ENCODE results near the gene TPCN1. TPM values are rescaled to one million over a fixed set of nuclear protein-coding genes. Genes with fewer than 3 reads are reported as not detected.

The TPCN1 gene
- total RNA-seq, 3 donors from 2014 or later (not counting 1 experiment from before 2014, with no cell fraction given) = 7.2 to 21.4 (median 10.7) TPM

DNA sequence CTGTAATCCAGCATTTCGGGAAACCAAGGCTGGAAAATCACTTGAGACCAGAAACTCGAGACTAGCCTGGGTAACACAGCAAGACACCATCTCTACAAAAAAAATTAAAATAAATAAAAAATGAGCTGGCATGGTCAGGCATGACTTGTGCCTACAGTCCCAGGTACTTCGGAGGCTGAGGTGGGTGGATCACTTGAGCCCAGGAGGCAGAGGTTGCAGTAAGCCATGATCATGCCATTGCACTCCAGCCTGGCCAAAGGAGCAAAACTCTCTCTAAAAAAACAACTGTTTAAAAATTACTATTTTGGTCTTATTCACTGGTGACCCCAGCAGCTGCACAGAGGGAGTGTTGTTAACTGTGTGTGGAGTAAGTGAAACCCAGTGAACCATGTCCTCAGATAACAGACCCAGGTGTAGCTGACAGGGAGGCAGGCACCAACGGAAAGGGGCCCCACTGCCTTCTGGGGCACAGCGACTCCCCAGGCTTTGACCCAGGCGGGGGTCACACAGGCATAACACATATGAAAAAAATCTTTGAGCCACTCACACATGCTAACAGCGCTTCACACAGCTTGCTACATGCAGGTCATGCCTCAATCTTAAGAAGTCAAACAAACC is 48.1 kb upstream of the TPCN1 start:
- Mint-ChIP-seq H3K36me3 (peaks cover 19% of the 10 kb centered on the region), H3K4me3 (no peak overlapping the region), H3K9me3 (no peaks in the 10 kb centered on the region), H3K27ac (no peak overlapping the region), H3K4me1 (peaks cover 5 to 9% of the 10 kb centered on the region in 2 donors), H3K27me3 (ENCODE audit: low read depth in 2 of 2) (no peaks in the 10 kb centered on the region)
- ATAC-seq (no peak), DNase-seq (no peak)
- intact Hi-C loops (cut with micrococcal nuclease) = no loop called here
- Histone ChIP-seq H3K4me3 (ENCODE audit: low read length) (no peak overlapping the region), H3K27ac (ENCODE audit: low read length) (no peak overlapping the region), H3K36me3 (ENCODE audit: control insufficient read depth, insufficient read depth, low read length) (peaks cover 83% of the 10 kb centered on the region), H3K9me3 (ENCODE audit: control insufficient read depth, insufficient read depth, low read length) (no peaks in the 10 kb centered on the region), H3K4me1 (ENCODE audit: control insufficient read depth, insufficient read depth, low read length) (no peaks in the 10 kb centered on the region), H3K27me3 (ENCODE audit: control insufficient read depth, insufficient read depth, low read length) (no peaks in the 10 kb centered on the region)
- TF ChIP-seq, protein P1, sequence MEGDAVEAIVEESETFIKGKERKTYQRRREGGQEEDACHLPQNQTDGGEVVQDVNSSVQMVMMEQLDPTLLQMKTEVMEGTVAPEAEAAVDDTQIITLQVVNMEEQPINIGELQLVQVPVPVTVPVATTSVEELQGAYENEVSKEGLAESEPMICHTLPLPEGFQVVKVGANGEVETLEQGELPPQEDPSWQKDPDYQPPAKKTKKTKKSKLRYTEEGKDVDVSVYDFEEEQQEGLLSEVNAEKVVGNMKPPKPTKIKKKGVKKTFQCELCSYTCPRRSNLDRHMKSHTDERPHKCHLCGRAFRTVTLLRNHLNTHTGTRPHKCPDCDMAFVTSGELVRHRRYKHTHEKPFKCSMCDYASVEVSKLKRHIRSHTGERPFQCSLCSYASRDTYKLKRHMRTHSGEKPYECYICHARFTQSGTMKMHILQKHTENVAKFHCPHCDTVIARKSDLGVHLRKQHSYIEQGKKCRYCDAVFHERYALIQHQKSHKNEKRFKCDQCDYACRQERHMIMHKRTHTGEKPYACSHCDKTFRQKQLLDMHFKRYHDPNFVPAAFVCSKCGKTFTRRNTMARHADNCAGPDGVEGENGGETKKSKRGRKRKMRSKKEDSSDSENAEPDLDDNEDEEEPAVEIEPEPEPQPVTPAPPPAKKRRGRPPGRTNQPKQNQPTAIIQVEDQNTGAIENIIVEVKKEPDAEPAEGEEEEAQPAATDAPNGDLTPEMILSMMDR (IDR thresholded peaks at IDR 0.05) = no peak
- WGBS (ENCODE audit: insufficient coverage) = 81% methylated on average over 7 of the region's 7 CpGs

DNA sequence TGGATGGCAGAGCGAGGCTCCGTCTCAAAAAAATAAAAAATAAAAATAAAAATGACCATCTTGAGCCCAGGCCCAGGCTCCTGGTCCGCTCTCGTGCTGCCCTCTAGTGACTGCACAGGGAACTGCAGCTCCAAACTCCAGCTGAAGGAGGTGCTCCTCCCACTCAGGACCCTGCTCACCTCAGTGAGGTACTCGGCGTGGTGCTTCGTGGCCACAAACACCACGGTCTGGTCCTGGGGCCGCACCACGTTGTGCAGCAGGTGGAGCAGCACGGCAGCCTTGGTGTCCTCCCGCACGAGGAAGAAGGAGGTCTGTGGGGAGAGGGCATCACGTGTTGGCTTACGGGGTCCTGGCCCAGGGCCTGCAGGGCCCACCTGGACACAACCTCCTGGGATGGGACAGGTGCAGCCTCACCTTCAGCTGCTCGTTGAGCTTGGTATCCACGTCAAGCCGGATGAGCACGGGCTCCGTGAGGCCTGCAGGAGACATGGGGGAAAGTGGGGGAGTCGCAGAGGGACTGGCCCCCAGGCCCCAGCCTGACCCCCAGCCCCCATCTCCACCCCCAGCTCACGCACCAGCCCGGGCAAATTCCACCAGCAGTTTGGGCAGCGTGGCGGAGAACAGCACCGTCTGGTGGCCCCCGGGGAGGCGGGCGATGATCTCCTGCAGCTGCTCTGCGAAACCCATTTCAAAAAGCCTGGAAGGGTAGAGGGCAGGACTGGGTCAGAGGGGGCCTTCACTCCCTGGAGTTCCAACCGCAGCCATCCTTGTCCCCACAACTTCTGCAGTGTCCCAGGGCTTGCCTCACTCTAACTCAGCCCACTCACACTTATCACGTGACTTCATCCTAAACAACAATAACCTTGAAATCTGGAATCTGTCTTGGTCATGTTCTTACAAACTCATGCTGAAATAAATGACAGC is 46.5 kb upstream of the TPCN1 start:
- Mint-ChIP-seq H3K36me3 (peaks cover 19% of the 10 kb centered on the region), H3K4me1 (peaks cover 5 to 9% of the 10 kb centered on the region in 2 donors), H3K4me3 (no peak overlapping the region), H3K9me3 (no peaks in the 10 kb centered on the region), H3K27ac (peak overlapping the region; percentile 51 to 84), H3K27me3 (ENCODE audit: low read depth in 2 of 2) (no peaks in the 10 kb centered on the region)
- Histone ChIP-seq H3K27me3 (ENCODE audit: control insufficient read depth, insufficient read depth, low read length) (no peaks in the 10 kb centered on the region), H3K27ac (ENCODE audit: low read length) (no peak overlapping the region), H3K4me1 (ENCODE audit: control insufficient read depth, insufficient read depth, low read length) (no peaks in the 10 kb centered on the region), H3K36me3 (ENCODE audit: control insufficient read depth, insufficient read depth, low read length) (peaks cover 88% of the 10 kb centered on the region), H3K9me3 (ENCODE audit: control insufficient read depth, insufficient read depth, low read length) (no peaks in the 10 kb centered on the region), H3K4me3 (ENCODE audit: low read length) (no peak overlapping the region)
- peak; percentile 73 to 86 for DNase-seq
- WGBS (ENCODE audit: insufficient coverage) = 59% methylated on average over 31 of the region's 32 CpGs
- TF ChIP-seq, protein P1 (IDR thresholded peaks at IDR 0.05) = peak; percentile 97
- ATAC-seq = peak; percentile 84 to 98 (median 88)
- intact Hi-C loops (cut with micrococcal nuclease) = loop anchor here (1.0 kb wide), 1 partner anchor 126 kb away; no protein-coding TSS in a partner anchor

DNA sequence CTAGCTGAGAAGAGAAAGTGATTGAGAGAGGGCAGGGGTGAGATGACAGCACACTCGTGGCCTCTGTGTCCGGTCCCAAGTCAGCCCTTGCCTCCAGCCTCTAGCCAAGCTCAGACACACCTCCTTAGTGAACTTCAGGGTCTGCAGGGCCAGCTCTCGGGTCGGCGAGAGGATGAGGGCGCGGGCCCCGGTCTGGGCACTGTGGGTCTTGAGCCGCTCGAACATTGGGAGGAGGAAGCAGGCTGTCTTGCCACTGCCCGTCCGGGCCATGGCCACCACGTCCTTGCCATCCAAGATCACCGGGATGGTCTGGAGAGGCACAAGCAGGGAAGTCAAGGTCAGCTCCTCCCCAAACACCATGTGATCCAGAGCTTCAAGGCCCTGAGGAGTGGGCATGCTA is 42.2 kb upstream of the TPCN1 start:
- Mint-ChIP-seq H3K36me3 (no peaks in the 10 kb centered on the region), H3K27ac (no peak overlapping the region), H3K27me3 (ENCODE audit: low read depth in 2 of 2) (no peaks in the 10 kb centered on the region), H3K9me3 (no peaks in the 10 kb centered on the region), H3K4me3 (no peak overlapping the region), H3K4me1 (peaks cover 12 to 18% of the 10 kb centered on the region in 2 donors)
- intact Hi-C loops (cut with micrococcal nuclease) = no loop called here
- TF ChIP-seq, protein P1 (IDR thresholded peaks at IDR 0.05) = no peak
- Histone ChIP-seq H3K36me3 (ENCODE audit: control insufficient read depth, insufficient read depth, low read length) (peaks cover 60% of the 10 kb centered on the region), H3K27ac (ENCODE audit: low read length) (no peak overlapping the region), H3K4me3 (ENCODE audit: low read length) (no peak overlapping the region), H3K9me3 (ENCODE audit: control insufficient read depth, insufficient read depth, low read length) (no peaks in the 10 kb centered on the region), H3K4me1 (ENCODE audit: control insufficient read depth, insufficient read depth, low read length) (peaks cover 9% of the 10 kb centered on the region), H3K27me3 (ENCODE audit: control insufficient read depth, insufficient read depth, low read length) (no peaks in the 10 kb centered on the region)
- 97% methylated on average over 14 of the region's 14 CpGs for WGBS (ENCODE audit: insufficient coverage)
- no peak for DNase-seq
- ATAC-seq = no peak

Measured in natural killer cell (primary cell).